GM13977 (cell line): Measurements from ENCODE around the gene WDFY2.

Source experiments
- DNase-seq: peaks from one replicate; pipeline ENCODE4 v3.0.0; 2012; ENCODE audit warnings: low spot score
- in situ Hi-C: fragments of 300-500 bp; cut with MboI; formaldehyde crosslinking; loops from one replicate; pipeline ENCODE4 v1.12.0; 2022; ENCODE audit warnings: low sequenced_read_pairs, low pct_unique_long_range_greater_than_20kb, mixed read lengths, inconsistent platforms; ENCODE audit not compliant: unreplicated experiment
- TF ChIP-seq, protein P1 (sequence below): IDR thresholded peaks from 2 replicates; pipeline ENCODE4 v1.5.1; 2012; ENCODE audit warnings: mild to moderate bottlenecking, control low read depth; ENCODE audit not compliant: insufficient read depth; ENCODE audit errors: extremely low read depth, missing control alignments

WDFY2 gene

DNA sequence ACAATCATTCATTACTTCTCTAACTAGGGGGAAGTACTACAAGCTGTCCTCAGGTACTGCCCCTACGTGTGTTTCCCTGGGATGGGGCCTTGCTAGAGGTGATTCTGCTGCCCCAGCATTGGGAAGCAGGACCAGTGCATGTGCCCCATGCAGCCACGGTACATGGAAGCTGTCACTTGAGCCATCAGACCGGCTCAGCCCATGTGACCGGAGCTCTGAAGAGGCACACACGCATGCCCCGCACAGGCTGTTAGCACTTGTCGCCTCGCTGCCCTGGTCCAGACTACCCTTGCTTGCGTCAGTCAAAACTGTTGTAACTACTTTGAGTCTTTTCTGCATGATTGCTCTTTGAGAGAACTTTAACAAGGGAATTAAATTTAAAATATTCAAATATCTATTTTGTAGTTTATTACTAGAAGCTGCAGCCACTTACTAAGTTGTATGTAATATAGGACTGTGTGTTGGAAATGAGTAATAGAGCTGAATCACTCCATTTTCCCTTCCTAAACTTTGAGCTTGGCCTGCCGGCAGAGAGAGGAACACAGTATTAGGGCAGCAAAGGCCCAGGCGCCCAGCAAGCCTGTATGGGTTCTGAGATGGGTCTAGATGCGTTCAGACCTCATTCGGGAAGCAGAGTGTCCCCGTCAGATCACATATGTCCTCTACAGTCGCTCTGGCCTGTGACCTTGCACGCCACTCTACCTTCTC is 177.5 kb downstream of the WDFY2 start:
- in situ Hi-C loops, result no loop called here
- no peak for DNase-seq
- TF ChIP-seq, protein P1, sequence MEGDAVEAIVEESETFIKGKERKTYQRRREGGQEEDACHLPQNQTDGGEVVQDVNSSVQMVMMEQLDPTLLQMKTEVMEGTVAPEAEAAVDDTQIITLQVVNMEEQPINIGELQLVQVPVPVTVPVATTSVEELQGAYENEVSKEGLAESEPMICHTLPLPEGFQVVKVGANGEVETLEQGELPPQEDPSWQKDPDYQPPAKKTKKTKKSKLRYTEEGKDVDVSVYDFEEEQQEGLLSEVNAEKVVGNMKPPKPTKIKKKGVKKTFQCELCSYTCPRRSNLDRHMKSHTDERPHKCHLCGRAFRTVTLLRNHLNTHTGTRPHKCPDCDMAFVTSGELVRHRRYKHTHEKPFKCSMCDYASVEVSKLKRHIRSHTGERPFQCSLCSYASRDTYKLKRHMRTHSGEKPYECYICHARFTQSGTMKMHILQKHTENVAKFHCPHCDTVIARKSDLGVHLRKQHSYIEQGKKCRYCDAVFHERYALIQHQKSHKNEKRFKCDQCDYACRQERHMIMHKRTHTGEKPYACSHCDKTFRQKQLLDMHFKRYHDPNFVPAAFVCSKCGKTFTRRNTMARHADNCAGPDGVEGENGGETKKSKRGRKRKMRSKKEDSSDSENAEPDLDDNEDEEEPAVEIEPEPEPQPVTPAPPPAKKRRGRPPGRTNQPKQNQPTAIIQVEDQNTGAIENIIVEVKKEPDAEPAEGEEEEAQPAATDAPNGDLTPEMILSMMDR, result no peak

DNA sequence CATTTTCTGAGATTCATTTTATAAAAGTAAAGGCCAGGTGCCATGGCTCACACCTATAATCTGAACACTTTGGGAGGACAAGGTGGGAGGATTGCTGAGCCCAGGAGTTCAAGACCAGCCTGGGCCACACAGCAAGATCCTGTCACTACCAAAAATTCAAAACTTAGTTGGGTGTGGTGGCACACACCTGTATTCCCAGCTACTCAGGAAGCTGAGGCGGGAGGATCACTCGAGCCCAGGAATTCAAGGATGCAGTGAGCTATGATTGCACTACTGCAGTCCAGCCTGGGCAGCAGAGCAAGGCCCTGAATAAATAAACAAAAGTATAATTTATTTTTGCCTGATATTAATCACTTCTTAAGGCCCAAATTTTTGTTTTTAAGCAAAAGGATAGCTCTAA is 179.2 kb downstream of the WDFY2 start:
- TF ChIP-seq, protein P1, result no peak
- in situ Hi-C loops, result no loop called here
- no peak for DNase-seq

DNA sequence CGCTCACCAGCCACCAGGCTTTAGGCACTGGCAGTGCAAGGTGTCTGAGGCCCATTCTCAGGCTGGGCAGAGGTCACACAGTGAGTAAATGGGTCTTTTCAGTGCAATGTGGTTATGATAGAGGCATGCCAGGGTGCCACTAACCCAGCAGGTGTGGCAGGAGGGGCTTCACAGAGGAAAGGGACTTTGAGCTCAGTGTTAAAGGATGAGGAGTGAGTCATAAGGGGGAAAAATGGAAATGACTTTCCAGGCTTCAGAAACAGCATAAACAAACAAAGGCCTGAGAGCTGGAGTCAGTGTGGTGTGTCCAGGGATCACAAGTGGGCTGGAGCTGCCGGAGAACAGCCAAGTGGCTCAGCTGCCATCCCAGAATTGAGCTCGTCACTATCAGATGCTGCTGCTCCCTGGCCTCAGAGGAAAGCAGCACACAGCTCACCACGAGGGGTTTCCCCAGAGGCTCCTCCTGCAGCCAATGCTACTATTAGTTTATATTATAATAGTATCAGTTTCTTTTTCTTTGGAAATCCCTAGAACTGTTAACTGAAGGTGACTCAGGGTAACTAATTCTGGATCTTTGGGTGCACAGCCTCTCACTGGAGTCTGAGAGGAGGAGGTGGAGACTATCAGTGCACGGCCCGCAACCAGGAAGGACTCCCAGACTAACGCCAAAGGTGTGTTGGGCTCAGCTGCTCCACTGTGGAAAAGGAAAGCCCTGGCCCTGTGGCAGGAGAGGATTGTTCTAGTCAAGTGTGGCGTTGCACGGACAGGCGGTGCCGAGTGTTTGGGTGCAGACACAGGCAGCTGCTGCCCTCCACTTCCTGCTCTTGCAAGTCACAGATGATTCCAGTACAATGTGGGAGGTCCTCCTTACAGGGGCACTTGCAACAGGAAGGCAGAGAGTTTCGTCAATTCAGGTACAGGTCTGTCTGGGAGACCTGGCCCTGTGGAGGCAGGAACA is 180.2 kb downstream of the WDFY2 start:
- TF ChIP-seq, protein P1, result no peak
- in situ Hi-C loops, result no loop called here
- DNase-seq, result peak; percentile 77

DNA sequence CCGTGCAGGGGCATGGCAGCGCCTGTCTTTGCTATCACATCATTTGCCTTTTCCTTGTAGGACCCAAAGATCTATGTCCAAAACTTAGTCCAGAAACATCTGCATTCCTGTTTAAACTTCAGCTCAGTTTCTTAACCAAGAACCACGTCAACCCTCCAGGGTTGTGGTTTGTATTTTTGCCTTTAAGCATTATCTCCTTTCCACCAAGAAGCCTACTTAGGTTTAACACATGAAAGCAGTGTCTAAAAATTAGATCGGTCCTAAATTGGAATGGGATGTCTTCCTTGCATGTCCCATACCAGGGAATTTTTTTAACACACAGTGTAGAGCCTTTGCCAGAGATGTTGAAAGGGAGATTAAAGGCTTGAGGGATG is 180.9 kb downstream of the WDFY2 start:
- DNase-seq, result no peak
- TF ChIP-seq, protein P1, result no peak
- in situ Hi-C loops, result no loop called here

DNA sequence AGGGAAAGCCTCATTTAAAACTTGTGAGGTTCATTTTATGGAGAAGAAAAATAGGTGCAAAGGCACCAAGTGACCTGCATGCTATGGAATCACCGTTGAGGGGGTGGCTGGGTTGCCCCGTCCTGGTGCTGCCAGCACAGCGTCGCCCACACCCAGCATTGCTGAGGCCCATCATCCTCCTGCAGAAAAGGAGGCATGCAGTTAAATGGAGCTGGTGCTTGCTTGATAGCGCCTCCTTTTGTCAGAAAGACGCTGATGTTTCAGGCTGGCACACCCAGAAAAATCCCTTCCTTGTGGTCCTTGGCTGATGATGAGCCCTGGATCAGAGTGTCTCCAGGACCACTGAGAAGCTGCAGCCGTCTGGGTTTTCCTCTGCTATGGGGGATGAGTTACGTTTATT is 182.8 kb downstream of the WDFY2 start:
- no peak for DNase-seq
- in situ Hi-C loops, result no loop called here
- TF ChIP-seq, protein P1, result peak; percentile 12

DNA sequence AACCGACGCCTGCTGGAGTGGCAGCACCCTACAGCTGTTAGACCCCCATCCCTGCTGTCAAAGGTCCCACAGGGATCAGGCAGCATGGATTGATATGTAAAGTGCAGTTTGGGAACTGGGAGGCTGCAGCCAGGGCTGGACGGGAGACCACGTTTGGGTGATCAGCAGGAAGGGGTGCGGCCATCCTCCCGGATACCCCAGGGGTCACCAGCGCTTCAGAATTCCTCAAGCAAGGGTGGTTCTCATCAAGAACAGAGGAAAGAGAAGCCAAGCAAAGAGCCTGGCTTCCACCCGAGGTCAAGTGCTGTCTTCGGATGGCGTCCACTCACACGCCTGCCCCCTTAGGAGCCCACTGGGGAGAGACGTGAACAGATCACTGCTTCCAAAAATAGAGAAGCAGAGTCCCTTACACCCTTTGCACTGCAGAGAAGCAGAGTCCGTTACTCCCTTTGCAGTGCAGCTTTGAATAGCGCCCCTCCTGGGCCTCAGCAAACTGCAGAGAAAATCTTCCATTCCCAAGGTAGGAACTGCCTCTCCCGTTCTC is 184.2 kb downstream of the WDFY2 start:
- DNase-seq, result no peak
- in situ Hi-C loops, result no loop called here
- TF ChIP-seq, protein P1, result no peak
